Osteocyte (in vitro differentiated cells): ENCODE results near the gene SHC4. TPM values are rescaled to one million over a fixed set of nuclear protein-coding genes. Genes with fewer than 3 reads are reported as not detected.
A peak's percentile ranks its signal among the peaks of the same experiment; 100 is the strongest.
"Not testable (repeated sequence)": the region's sequence is repeated elsewhere in the genome, so short reads cannot be mapped to it uniquely, and the experiment has no call there.

Source experiments
- DNase-seq: peaks from one replicate; pipeline ENCODE4 v3.0.0; 2021; ENCODE audit warnings: mixed read lengths; ENCODE audit not compliant: unreplicated experiment; ENCODE audit errors: extremely low spot score
- H3K27ac Mint-ChIP-seq: one replicate; pipeline ENCODE4 v1.8.0; 2021; ENCODE audit warnings: mild to moderate bottlenecking, mixed read lengths; ENCODE audit not compliant: unreplicated experiment
- H3K27me3 Mint-ChIP-seq: one replicate; pipeline ENCODE4 v1.8.0; 2021; ENCODE audit warnings: mixed read lengths; ENCODE audit not compliant: unreplicated experiment
- H3K36me3 Mint-ChIP-seq: one replicate; pipeline ENCODE4 v1.8.0; 2021; ENCODE audit warnings: mixed read lengths; ENCODE audit not compliant: unreplicated experiment
- H3K4me1 Mint-ChIP-seq: one replicate; pipeline ENCODE4 v1.8.0; 2021; ENCODE audit warnings: mixed read lengths; ENCODE audit not compliant: unreplicated experiment
- H3K4me3 Mint-ChIP-seq: one replicate; pipeline ENCODE4 v1.8.0; 2021; ENCODE audit warnings: mild to moderate bottlenecking, moderate library complexity, mixed read lengths; ENCODE audit not compliant: unreplicated experiment
- H3K9me3 Mint-ChIP-seq: one replicate; pipeline ENCODE4 v1.8.0; 2021; ENCODE audit warnings: mixed read lengths; ENCODE audit not compliant: unreplicated experiment
- CTCF ChIP-seq: fragments of 200-600 bp; sonication (generic); IDR thresholded peaks from 2 replicates; pipeline ENCODE4 v1.5.0; 2021; ENCODE audit warnings: antibody characterized with exemption, mild to moderate bottlenecking, moderate library complexity
- total RNA-seq: library from RNA; stranded (reverse); gene quantifications from 2 replicates; pipeline ENCODE4 v1.2.1, GENCODE V29; 2021

Gene SHC4
- total RNA-seq, 1 donor from 2014 or later: 4.2 TPM

- H3K9me3 Mint-ChIP-seq: peaks cover 4% of the 10 kb centered on the region
- no peak for DNase-seq
- H3K4me1 Mint-ChIP-seq: peaks cover 40% of the 10 kb centered on the region
- peaks cover 2% of the 10 kb centered on the region for H3K36me3 Mint-ChIP-seq
- peak overlapping the region; percentile 70 for H3K27ac Mint-ChIP-seq
- no peaks in the 10 kb centered on the region for H3K27me3 Mint-ChIP-seq
- H3K4me3 Mint-ChIP-seq: no peak overlapping the region
- peak; percentile 60 for TF ChIP-seq CTCF
These were observed 107.9 kb downstream of the SHC4 start for GRCh38 chr15:48855501-48856440.

GRCh38 chr15:48854434-48854833, 109.3 kb downstream of the SHC4 start:
- H3K9me3 Mint-ChIP-seq, H3K27me3 Mint-ChIP-seq, DNase-seq, H3K36me3 Mint-ChIP-seq, H3K4me3 Mint-ChIP-seq, H3K27ac Mint-ChIP-seq: not testable (repeated sequence)
- H3K4me1 Mint-ChIP-seq: peaks cover 40% of the 10 kb centered on the region

- Mint-ChIP-seq H3K27ac (no peak overlapping the region), H3K9me3 (peaks cover 4% of the 10 kb centered on the region), H3K36me3 (peaks cover 5% of the 10 kb centered on the region), H3K4me3 (no peak overlapping the region), H3K4me1 (peaks cover 21% of the 10 kb centered on the region), H3K27me3 (no peaks in the 10 kb centered on the region)
- DNase-seq: no peak
- TF ChIP-seq CTCF: no peak
These were observed 111.8 kb downstream of the SHC4 start for GRCh38 chr15:48851956-48852355.

- no peak for DNase-seq
- Mint-ChIP-seq H3K4me1 (peaks cover 8% of the 10 kb centered on the region), H3K4me3 (no peak overlapping the region), H3K27ac (no peak overlapping the region), H3K27me3 (no peaks in the 10 kb centered on the region), H3K36me3 (peaks cover 5% of the 10 kb centered on the region), H3K9me3 (peaks cover 4% of the 10 kb centered on the region)
- no peak for TF ChIP-seq CTCF
These were observed 113.1 kb downstream of the SHC4 start for GRCh38 chr15:48850648-48851047.

- no peak overlapping the region for H3K27ac Mint-ChIP-seq
- no peaks in the 10 kb centered on the region for H3K4me1 Mint-ChIP-seq
- TF ChIP-seq CTCF: no peak
- no peak overlapping the region for H3K4me3 Mint-ChIP-seq
- DNase-seq: no peak
- H3K27me3 Mint-ChIP-seq: no peaks in the 10 kb centered on the region
- H3K9me3 Mint-ChIP-seq: no peaks in the 10 kb centered on the region
- peaks cover 3% of the 10 kb centered on the region for H3K36me3 Mint-ChIP-seq
These were observed 118.6 kb downstream of the SHC4 start for GRCh38 chr15:48845123-48845522.
